ENCODE results near the gene ITLN1.

ITLN1 gene

GRCh38 chr1:160865337-160865736 is 19.6 kb downstream of the ITLN1 start:
- Histone ChIP-seq H3K4me3 (ENCODE audit: severe bottlenecking) (no peak overlapping the region), H3K36me3 (ENCODE audit: low read depth) (no peaks in the 10 kb centered on the region), H3K27ac (ENCODE audit: poor library complexity, severe bottlenecking) (no peak overlapping the region), H3K9me3 (ENCODE audit: severe bottlenecking) (no peaks in the 10 kb centered on the region), H3K27me3 (ENCODE audit: insufficient read depth, poor library complexity, severe bottlenecking) (no peaks in the 10 kb centered on the region), H3K4me1 (ENCODE audit: insufficient read depth, poor library complexity, severe bottlenecking) (no peaks in the 10 kb centered on the region)
- TF ChIP-seq, protein P1, sequence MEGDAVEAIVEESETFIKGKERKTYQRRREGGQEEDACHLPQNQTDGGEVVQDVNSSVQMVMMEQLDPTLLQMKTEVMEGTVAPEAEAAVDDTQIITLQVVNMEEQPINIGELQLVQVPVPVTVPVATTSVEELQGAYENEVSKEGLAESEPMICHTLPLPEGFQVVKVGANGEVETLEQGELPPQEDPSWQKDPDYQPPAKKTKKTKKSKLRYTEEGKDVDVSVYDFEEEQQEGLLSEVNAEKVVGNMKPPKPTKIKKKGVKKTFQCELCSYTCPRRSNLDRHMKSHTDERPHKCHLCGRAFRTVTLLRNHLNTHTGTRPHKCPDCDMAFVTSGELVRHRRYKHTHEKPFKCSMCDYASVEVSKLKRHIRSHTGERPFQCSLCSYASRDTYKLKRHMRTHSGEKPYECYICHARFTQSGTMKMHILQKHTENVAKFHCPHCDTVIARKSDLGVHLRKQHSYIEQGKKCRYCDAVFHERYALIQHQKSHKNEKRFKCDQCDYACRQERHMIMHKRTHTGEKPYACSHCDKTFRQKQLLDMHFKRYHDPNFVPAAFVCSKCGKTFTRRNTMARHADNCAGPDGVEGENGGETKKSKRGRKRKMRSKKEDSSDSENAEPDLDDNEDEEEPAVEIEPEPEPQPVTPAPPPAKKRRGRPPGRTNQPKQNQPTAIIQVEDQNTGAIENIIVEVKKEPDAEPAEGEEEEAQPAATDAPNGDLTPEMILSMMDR (IDR thresholded peaks at IDR 0.05; ENCODE audit: poor library complexity, severe bottlenecking): no peak
- ATAC-seq (ENCODE audit: low read depth) (no peak), DNase-seq (ENCODE audit: low spot score) (no peak)

- Histone ChIP-seq H3K4me1 (ENCODE audit: insufficient read depth, poor library complexity, severe bottlenecking) (no peaks in the 10 kb centered on the region), H3K4me3 (ENCODE audit: severe bottlenecking) (no peak overlapping the region), H3K9me3 (ENCODE audit: severe bottlenecking) (no peaks in the 10 kb centered on the region), H3K27me3 (ENCODE audit: insufficient read depth, poor library complexity, severe bottlenecking) (no peaks in the 10 kb centered on the region), H3K27ac (ENCODE audit: poor library complexity, severe bottlenecking) (no peak overlapping the region), H3K36me3 (ENCODE audit: low read depth) (no peaks in the 10 kb centered on the region)
- TF ChIP-seq, protein P1 (IDR thresholded peaks at IDR 0.05; ENCODE audit: poor library complexity, severe bottlenecking): no peak
- DNase-seq (ENCODE audit: low spot score) (no peak), ATAC-seq (ENCODE audit: low read depth) (no peak)
These were observed 20.8 kb downstream of the ITLN1 start for GRCh38 chr1:160864173-160864572.

GRCh38 chr1:160863774-160864131 is 21.2 kb downstream of the ITLN1 start:
- Histone ChIP-seq H3K36me3 (ENCODE audit: low read depth) (no peaks in the 10 kb centered on the region), H3K27ac (ENCODE audit: poor library complexity, severe bottlenecking) (no peak overlapping the region), H3K9me3 (ENCODE audit: severe bottlenecking) (no peaks in the 10 kb centered on the region), H3K4me1 (ENCODE audit: insufficient read depth, poor library complexity, severe bottlenecking) (no peaks in the 10 kb centered on the region), H3K4me3 (ENCODE audit: severe bottlenecking) (no peak overlapping the region), H3K27me3 (ENCODE audit: insufficient read depth, poor library complexity, severe bottlenecking) (no peaks in the 10 kb centered on the region)
- DNase-seq (ENCODE audit: low spot score): no peak
- TF ChIP-seq, protein P1 (IDR thresholded peaks at IDR 0.05; ENCODE audit: poor library complexity, severe bottlenecking): no peak
- no peak for ATAC-seq (ENCODE audit: low read depth)

GRCh38 chr1:160863061-160863773 is 21.8 kb downstream of the ITLN1 start:
- Histone ChIP-seq H3K27me3 (ENCODE audit: insufficient read depth, poor library complexity, severe bottlenecking) (no peaks in the 10 kb centered on the region), H3K9me3 (ENCODE audit: severe bottlenecking) (no peaks in the 10 kb centered on the region), H3K4me1 (ENCODE audit: insufficient read depth, poor library complexity, severe bottlenecking) (no peaks in the 10 kb centered on the region), H3K27ac (ENCODE audit: poor library complexity, severe bottlenecking) (no peak overlapping the region), H3K36me3 (ENCODE audit: low read depth) (no peaks in the 10 kb centered on the region), H3K4me3 (ENCODE audit: severe bottlenecking) (no peak overlapping the region)
- DNase-seq (ENCODE audit: low spot score) (no peak), ATAC-seq (ENCODE audit: low read depth) (no peak)
- TF ChIP-seq, protein P1 (IDR thresholded peaks at IDR 0.05; ENCODE audit: poor library complexity, severe bottlenecking): no peak
